Stimulated activated CD8-positive, alpha-beta memory T cell treated with anti-CD3 and anti-CD28 coated beads, Interleukin-7, amount 100 ng/mL, for 1 hour (primary cell): ENCODE results near the gene AUTS2.

Source experiments
- DNase-seq, 2 donors: peaks; one replicate each; pipeline ENCODE4 v3.0.0-alpha.2; 2020; ENCODE audit warnings: low read depth in 2 of 2

AUTS2 gene

DNA sequence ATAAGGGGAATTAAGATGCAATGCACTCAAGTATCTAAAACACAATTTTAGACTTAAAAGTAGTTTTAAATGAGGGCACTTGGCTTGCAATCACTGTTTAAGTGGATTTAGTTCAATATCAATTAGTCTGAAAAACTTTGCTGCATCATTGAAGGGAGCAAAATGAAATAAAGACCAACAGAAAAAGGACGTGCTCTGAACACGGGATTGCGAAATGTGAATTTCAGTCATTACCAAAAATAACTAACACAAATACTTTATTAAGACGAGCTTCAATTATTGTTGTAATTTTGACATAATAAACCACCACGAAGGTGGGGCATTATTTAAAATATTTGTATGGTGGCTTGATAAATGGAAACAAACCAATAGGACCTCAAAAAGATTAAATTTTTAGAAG is 1171.9 kb downstream of the AUTS2 start:
- no peak for DNase-seq

DNA sequence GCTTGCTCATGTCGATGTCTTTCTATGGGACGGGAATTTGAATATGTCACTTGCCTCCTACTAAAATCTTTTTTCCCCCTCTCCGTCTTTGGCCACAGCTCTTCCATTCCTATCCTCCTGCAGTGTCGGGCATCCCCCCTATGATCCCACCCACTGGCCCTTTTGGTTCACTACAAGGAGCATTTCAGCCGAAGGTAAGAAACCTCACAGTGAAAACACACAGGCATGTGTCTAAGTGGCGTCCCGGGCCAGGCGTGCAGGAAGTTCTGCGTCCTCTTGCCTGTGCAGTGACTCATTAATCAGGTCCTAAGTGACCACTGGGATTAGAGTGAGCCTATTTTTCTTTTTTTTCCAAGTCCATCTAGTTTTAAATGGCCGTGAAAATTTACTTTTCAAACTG is 1173.2 kb downstream of the AUTS2 start:
- no peak for DNase-seq

- no peak for DNase-seq
These were observed 1174.6 kb downstream of the AUTS2 start for GRCh38 chr7:70772891-70773290.

DNA sequence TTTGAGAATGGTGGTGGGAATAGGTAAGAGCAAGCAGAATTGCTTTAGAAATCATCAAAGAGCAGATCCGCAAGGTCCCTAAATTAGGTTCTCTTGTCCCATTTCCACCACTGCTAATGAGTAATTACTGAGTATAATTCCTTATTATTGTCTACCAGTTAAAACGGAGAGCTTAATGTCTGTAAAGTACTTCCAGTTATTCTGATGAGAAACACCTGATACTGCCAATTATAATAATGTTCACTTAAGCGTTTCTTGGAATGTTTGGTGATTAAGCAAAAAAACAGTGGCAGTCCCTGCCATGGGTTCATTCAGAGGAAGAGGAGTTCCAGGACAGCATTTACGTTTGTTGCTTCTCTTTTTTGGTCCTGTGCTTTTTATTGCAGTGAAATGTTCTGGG is 1175.1 kb downstream of the AUTS2 start:
- DNase-seq = no peak

DNA sequence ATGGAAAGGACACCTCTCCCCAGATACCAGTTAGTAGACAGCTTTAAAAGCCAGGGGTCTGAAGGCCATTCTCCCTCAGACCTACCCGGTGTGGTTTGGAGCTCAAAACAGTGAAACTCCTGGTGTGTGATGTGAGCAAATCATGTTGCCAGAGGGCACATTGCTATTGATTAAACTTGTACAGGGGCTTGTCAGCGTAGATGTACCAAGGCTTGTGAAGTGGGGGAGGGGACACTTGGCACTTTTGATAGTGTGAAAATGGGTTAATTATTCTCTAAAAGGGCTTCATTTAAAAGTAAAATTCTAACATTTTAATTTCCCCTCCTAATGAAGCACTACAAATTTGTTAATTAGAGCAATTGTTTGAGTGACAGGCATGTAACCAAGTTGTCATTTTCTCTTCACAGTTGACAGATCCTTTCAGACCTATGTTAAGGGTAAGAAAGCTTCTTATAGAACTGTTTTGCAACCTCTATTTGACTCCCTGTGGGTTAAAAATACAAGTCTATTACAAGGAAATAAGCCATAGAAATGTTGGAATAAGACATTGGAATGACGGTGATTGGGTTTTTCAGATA is 1176.8 kb downstream of the AUTS2 start:
- DNase-seq = no peak

- no peak for DNase-seq
These were observed 1177.4 kb downstream of the AUTS2 start for GRCh38 chr7:70775570-70776156.

DNA sequence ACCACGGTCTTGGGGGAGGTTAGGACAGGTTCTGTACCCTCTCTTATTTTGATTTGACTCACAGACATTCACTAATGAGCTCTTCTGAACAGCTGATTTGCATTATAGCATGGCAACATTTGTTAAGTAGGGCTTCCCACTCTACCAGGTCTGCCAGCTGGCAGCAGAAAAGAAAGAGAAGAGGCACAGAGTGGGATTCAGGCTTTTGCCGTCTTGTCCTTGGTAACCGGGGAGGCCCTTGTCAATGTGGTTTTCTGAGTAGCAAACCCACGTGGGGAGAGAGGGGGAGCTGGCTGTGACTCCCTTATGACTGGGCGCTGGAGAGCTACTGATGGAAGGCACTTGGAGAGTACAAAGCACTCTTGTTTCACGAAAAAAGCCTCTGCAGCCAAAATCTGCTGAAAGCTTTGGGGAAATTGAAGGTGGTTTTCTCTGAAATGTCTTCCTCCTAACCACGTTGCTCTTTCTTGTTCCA is 1178.4 kb downstream of the AUTS2 start:
- no peak for DNase-seq

DNA sequence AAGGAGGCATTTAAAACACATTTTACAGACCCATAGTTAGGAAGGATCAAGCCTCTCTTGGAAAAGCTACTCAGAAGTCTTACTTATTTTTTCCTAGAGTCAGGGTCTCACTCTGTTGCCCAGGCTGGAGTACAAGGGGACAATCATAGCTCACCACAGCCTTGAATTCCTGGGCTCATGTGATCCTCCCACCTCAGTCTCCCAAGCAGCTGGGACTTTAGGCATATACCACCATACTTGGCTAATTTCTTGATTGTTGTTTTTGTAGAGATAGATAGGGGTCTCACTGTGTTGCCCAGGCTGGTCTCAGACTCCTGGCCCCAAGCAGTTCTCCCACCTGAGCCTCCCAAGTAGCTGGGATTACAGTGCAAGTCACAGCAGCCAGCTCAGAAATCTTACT is 1179.0 kb downstream of the AUTS2 start:
- DNase-seq = no peak

GRCh38 chr7:70778585-70778984 is 1180.3 kb downstream of the AUTS2 start:
- no peak for DNase-seq

DNA sequence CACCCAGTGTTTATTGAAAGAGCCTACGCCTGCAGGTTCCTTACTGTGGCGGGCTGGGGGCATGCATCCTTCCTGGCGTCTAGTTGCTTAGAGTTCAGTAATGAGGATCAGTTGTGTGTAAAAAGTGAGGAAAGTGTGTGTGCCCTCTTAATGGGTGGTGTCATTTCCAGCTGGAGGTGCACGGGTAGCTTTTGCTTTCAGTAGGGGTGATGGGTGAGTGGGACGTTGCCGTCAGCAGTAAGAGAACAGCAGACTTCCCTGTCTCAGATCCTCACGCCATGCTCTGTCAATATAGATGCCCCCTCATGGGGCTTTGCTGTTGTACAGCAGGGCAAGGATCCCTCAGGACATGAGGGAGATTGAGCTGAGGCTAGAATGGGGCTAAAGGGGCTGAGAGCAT is 1181.0 kb downstream of the AUTS2 start:
- DNase-seq = no peak

- no peak for DNase-seq
These were observed 1183.6 kb downstream of the AUTS2 start for GRCh38 chr7:70781922-70782311.

- DNase-seq = no peak
These were observed 1184.5 kb downstream of the AUTS2 start for GRCh38 chr7:70782796-70783195.

DNA sequence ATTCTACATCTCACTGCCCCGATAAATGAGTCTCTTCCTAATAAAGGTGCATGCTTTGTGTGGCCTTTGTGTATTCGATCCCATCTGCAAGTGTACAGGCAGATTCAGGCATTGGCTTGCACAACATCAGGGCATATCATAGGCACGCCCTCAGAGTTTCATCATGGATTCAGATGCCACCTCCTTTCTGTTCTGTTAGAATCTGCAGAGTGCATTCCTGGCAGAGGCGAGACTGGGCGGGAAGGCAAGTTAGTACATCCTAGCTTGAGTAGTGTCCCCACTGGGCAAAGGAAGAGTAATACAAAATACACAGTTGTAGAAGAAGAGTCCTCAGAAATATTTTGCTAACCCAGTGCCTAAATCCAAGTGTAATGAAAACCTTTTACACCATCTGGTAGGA is 1187.2 kb downstream of the AUTS2 start:
- no peak for DNase-seq

DNA sequence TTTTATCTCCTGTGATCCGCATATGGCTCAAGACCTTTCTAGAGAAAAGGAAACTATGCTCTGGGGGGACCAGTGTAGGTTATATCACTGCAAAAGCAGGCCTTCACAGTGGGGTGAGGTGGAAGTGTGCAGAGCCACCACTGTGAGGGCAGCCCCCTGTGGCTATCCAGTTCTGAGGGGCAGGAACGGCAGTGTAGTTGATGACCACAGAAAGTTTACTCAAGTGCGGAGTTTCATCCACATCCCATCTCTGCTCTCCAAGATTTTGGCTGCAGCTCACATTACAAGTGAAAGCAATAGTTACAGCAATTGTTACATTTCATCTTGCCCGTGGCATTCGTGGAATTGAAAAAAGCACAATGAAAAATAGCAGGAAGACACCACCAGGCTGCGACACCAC is 1187.8 kb downstream of the AUTS2 start:
- no peak for DNase-seq

GRCh38 chr7:70787286-70787685 is 1189.0 kb downstream of the AUTS2 start:
- DNase-seq = no peak

- DNase-seq = no peak
These were observed 1189.5 kb downstream of the AUTS2 start for GRCh38 chr7:70787771-70788170.

- no peak for DNase-seq
These were observed 1190.0 kb downstream of the AUTS2 start for GRCh38 chr7:70788276-70788675.

DNA sequence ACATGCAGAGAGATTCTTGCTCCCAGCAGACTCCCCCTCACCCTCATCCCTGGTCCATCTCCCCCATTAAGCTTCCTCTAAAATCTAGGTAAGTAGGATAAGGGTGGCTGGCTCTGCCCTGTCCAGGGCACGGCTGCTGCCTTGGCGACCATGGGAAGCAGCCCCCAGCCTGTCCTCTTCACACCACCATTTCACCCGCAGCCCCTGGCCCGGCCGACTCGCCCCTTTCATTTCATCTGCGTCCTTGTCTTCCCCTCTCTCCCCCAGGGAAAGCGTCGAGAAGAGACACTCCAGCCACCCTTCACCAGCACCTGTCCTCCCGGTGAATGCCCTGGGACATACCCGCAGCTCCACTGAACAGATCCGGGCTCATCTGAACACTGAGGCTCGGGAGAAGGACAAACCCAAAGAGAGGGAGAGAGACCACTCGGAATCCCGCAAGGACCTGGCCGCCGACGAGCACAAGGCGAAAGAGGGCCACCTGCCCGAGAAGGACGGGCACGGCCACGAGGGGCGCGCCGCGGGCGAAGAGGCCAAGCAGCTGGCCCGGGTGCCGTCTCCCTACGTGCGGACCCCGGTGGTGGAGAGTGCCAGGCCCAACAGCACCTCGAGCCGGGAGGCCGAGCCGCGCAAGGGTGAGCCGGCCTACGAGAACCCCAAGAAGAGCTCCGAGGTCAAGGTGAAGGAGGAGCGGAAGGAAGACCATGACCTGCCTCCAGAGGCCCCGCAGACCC is 1191.4 kb downstream of the AUTS2 start:
- DNase-seq = no peak

GRCh38 chr7:70790215-70791073 is 1192.2 kb downstream of the AUTS2 start:
- no peak for DNase-seq

DNA sequence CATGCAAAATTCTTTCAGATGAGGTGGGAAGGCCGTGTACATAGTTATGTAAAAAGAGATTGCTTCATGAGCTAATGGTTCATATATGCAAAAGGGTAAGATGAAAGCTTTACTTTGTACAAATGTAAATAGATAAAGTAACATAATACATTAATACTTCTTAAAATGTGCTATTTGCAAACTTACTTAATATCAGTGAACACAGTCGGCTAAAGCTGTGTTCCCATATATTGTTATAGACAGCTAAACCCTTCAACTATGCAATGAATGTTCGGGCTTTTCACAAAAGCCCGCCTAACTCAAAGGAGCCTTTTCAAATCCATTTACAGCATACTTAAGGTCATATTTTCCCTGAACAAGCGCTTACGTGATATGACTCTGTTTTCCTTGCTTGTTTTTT is 1193.1 kb downstream of the AUTS2 start:
- no peak for DNase-seq

DNA sequence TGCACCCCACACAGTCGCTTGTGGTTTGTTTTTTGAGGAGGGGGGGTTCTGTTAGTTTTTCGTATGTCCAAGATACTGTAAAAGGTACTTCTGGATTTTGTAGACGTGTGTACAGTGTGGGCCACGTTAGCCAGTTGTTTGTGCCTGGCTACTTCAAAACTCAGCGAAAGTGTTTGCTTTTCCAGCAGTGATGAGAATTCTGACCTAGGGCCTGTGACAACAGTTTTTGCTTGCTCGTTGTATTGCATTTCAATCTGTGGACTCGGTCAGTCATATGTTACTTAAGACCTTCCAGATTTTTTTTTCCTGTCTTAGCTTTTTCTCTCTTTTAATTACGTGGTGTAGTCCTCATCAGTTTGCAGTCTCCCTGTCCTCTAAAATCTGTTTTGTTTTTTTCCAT is 1194.8 kb downstream of the AUTS2 start:
- no peak for DNase-seq

GRCh38 chr7:70793821-70794220 is 1195.5 kb downstream of the AUTS2 start:
- DNase-seq = no peak
